Brain pericyte (primary cell): Measurements from ENCODE around the gene ZNF619.
"Not testable (repeated sequence)": the region's sequence is repeated elsewhere in the genome, so short reads cannot be mapped to it uniquely, and the experiment has no call there.

Experiments used
- DNase-seq: peaks from one replicate; pipeline ENCODE4 v3.0.0-alpha.2; 2012; ENCODE audit warnings: low read depth, low spot score

Gene ZNF619

DNA sequence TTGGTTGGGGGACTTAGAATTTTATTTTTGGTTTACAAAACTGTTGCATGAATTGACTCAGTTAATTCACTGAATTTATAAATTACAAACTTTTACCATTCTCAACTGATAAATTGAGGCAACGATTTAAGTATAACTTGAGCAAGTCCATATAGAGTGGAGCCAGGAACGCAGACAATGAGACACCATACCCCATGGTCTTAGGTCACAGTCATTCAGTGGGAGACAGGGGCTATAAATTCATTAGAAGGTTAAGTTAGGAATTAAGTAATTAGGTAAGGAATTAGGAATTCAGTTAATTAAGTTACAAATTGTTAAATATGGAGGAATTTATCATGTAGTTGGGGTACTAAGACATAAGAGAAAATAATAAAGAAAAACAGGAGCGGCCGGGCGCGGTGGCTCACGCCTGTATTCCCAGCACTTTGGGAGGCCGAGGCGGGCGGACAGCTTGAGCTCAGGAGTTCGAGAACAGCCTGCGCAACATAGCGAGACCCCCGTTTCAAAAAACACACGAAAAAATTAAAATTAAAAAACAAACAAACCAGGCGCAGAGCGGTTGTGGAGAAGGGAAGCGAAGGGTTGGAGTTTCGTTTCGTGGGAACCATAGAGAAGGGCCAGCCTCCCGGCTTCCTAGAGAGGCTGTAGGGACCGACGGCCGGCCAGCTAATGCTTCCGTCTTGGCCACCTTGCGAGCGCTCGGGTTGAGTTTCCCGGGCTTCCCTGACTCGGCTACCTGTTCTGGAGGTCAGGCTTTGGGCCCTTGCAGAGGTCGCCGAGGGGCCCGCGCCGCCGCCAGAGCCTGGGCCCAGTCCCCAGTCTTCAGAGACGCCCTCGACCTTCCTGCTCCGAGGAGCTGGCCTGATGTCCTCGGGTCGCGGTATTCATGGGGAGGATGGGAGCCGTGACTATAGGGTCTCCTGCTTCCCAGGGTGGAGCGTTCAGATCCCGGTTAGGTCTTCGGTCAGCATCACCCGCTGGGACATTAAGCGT, at the start of gene ZNF619:
Gene ZNF619 (plus strand): TSS at position 645 of the 993 bp plus-strand sequence. CDS start 858 bp downstream, outside the sequence.
- peak; percentile 10 for DNase-seq

DNA sequence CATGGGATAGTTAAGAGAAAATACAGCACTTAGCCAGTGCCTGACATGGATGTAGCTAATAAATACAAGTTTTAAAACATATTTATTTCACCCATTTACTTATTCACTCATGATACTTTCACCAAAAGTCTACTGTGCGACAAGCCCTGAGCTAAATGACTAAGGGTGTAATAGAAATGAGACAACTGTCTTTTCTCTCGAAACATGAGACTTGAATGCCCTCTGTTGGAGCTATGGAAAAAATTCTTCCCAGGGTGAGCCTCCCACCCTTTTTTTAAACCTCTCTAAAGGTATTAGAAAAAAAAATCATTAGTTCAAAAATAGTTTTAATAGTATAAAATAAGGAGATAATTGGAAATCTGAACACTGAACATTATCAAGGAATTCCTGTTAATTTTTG, 44.1 kb upstream of the ZNF619 start:
- DNase-seq, result no peak

DNA sequence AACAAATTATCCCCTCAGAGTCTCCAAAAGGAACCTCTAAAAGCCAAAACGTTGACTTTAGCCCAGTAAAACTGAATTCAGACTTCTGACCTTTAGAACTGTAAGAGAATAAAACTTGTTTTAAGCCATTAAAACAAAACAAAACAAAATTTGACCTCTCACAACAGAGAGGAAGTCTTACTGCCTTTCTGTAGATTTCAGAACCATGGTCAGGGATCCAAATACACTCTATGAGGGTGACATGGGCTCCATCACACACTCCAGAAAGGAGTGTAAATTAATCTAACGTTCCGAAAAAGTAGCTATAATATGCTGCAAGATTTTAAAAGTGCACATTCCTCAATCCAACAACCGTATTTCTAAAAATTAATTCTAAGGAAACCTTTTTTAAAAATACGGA, 39.0 kb upstream of the ZNF619 start:
- DNase-seq, result no peak

DNA sequence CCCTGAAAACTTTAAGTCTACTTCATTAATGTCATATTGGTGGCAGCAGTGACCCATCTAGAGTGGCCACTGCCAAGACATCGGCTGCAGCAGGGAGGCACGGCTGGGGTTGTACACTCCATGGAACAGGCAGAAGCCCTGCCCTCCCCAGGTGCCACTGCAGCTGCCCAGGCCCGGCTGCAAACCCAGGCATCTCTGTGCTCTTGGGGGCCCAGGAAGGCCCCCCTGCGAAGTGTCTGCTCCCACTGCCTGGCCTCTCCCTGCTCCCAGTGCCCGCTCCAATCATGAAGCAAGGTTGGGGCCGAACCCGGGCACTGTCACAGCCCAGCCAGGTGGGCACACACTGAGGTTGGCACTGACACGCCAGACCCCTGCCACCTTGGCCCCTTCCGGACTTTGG, 31.9 kb upstream of the ZNF619 start:
- DNase-seq, result no peak

DNA sequence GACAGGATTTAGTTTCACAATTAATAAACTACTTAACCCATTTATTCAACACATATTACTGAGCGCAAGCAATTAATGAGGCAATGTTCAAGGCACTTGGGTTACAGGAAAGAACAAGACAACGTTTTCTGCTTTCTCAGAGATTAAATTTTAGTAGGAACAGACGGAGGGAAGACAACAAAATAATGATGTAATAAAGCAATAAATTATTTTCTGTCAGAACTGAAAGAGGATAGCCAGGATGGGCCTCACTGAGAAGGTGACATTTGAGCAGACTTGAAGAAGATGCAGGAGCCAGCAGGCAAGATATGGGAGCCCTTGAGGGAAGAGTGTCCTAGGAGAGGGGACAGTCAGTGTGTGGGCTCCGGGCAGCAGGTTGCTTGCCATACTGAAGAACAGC, 31.0 kb upstream of the ZNF619 start:
- no peak for DNase-seq

DNA sequence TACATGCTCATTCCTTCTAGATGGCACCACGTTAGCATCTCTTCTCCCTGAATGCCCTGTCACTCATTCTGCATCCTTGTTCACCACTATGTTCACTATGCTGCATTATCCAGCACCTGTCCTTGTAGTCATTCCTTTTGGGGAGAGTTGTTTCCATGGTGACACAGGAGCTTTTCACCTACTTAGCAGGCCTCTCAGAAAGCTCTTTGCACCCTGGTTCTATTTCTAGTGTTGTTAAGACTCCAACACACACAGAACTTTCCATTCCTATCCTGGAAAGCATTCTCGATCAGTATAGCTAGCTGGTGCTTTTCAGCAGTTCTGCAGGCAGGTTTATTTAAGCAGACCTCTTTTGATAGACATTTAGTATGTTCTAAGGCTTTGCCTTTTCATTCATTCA, 26.5 kb upstream of the ZNF619 start:
- no peak for DNase-seq

DNA sequence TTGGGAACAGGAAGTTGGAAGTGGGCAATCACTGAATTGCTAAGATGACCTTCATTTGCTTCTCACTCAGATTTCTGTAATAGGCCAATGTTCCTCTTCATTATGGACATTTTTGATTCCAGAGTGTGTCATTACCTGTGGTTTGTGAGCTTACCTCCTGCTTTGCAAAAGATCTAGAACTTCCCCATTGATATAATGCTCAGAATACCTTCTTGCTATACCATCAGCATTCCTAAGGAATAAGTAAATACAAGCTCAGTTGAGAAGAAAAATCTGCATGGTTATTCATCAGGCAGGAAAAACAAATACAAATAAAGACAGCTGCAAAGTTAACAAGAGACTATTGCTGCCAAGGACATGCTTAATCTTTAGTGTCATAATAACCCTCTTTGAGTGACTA, 25.4 kb upstream of the ZNF619 start:
- DNase-seq, result no peak

DNA sequence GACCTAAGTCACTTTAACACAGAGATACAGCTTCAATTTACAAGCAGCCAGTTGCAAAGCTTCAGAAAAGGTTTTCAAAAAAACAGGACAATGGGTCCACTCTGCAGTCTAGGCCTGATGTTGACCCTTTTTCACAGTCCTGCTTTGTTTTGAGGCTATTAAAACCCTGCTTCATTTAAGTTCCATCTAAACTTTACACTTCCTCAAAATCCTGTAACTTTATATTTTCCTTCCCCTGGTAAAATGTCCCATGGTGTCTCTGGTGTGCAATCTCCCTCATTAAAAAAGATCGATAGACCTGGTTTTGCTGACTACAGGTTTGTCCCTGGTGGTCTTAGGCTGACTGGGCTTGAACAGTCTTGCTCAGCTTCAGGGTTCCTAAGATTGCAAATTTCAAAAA, 24.9 kb upstream of the ZNF619 start:
- DNase-seq, result no peak

DNA sequence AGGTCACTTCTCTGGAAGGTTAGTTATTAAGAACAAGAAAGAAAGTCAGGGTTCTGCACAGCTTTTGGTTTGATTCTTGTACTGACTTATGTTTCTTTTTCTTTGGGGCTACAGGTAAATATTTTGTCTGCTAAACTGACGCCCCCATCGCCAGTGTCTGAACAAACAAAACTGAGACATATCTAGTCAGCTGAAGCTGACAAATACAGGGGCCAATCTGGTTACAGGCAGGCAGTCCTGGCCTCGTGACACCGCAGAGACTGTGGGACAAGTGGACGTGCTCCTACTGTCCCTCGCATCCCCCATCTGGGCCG, 24.4 kb upstream of the ZNF619 start:
- no peak for DNase-seq

DNA sequence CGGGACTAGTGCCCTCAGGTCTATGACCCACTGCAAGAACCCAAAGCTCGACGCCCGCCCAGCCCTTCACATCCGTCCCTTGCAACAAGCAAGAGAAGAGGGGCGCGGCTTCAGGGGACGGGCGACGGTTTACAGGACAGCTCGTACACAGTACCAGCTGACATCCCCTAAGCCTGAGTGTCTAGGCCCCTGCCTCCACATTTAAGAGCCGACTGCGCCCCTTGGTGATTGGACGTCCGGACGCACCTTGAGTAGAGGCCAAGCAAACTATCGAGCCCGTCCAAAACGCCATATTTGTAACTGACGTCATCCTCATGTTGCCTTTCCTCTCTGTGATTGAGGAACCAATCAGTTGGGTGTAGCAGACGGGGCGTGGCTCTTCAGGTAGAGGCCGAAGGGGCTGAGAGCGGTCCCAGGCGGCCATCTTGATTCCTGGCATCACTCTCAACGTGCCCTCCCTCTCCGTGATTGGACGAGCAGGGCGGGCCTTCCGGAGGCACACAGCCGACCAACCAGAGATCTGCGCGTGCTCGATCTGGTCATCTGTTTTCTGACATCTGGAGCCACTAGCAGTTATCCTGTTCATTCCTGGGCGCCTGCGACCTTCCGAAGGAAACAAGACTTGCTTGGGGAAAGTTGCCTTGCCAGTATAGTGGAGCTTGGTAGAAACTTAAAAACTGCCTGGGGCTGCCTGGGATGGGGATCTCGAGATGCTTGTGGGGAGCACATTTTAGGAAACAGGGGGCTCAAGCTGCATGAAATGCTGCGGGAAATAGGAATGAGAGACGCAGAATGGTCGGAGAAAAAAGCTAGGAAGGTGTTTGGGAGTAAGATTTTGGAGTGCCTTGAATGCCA, 23.8 kb upstream of the ZNF619 start:
- DNase-seq, result peak; percentile 95

DNA sequence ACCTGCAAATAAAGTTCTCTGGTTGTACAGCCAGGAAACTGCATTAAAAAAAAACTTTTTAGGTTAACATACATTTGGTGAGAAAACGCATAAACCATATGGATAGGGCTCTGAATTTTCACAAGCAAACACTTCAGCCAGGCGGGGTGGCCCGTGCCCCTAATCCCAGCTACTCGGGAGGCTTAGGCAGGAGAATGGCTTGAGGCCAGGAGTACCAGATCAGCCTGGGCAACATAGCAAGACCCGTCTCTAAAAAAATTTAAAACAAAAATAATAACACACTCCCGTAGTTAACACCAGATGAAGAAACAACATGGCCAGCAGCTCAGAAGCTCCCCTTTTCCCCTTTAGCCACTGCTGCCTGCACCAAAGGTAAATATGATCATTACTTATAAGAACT, 23.0 kb upstream of the ZNF619 start:
- DNase-seq, result no peak

DNA sequence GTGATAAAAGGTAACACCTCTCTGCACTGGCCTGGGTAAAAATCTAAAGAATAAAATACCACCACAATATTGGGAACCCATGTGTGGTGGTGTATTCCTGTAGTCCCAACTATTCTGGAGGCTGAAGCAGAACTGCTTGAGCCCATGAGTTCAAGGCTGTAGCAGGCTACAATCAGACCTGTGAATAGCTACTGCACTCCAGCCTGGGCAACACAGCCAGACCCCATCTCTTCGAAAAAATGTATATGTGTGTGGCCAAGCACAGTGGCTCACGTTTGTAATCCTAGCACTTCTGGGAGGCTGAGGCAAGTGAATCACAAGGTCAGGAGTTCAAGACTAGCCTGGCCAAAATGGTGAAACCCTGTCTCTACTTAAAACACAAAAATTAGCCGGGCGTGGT, 21.6 kb upstream of the ZNF619 start:
- DNase-seq, result no peak

DNA sequence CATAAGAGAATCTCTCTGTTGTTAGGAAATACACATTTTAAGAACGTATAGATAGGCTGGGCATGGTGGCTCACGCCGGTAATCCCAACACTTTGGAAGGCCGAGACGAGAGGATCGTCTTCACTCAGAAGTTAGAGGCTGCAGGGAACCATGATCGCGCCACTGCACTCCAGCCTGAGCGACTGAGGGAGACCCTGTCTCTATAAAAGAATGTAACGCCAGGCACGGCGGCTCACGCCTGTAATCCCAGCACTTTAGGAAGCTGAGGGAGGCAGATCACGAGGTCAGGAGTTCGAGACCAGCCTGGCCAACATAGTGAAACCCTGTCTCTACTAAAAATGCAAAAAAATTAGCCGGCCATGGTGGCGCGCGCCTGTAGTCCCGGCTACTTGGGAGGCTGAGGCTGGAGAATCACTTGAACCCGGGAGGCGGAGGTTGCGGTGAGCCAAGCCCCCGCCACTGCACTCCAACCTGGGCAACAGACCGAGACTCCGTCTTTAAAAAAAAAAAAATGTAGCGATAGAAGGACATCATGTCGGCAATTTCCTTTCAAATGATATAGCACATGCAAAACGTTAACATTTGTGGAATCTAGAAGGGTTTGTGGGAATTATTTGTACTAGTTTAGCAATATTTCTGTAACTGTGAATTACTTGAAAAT, 20.5 kb upstream of the ZNF619 start:
- no peak for DNase-seq

DNA sequence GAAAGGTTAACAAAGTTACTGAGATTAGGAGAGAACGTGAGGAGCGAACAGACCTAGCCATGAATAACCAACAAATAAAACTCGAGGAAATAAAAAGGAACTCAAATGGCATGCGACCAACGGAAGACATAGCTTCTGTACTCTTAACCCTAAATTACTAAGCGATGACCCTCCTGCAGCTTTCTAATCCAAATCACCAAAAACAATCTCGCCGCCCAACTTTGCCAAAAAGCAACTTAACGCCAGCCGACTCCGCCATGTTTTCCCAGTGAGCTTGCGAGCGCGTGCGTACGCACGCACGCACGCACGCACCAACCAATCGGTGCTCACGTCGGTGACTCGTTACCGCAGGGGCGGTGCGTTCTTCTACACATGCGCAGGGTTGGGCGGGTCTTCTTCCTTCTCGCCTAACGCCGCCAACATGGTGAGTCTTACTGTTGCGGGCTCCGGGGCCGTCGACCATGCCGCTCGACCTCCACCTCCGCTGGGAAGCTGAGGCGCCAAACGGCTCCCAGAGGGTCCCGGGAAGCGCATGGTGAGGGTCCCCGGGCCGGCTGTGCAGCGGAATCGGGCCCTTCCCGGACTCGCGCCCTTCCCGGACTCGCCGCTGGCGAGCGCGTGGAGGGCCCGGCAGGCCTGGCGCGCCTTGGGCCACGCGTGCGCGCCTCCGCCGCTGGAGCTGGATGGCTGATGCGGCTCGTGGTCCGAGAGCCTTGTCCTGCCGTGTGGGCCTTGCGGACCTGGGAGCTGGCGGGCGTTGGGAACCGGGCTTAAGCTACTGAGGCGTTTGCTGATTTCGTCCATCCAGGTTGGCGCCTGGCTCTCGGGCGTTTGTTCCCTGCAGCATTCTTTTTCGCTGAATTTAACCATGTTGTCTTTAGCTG, 19.7 kb upstream of the ZNF619 start, which contains the start of gene RPL14:
Gene RPL14 (plus strand): TSS at position 400 of the 884 bp plus-strand sequence. CDS start 133 bp downstream, at position 533.
- DNase-seq, result peak; percentile 90

DNA sequence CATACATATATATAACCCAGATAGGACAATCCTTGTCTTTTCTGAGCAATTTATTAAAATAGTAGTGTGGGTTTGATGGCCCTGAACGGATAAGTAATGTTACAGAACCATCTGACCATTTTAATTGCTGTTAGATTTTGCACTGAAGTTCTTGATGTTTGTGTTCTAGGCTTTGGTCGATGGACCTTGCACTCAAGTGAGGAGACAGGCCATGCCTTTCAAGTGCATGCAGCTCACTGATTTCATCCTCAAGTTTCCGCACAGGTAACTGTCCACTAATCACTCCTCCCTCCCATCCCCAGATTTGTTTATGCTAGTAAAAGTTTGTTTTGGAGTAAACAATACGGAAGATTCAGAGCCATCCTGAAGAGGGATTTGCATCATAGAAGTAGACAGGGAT, 18.4 kb upstream of the ZNF619 start:
- DNase-seq, result no peak

DNA sequence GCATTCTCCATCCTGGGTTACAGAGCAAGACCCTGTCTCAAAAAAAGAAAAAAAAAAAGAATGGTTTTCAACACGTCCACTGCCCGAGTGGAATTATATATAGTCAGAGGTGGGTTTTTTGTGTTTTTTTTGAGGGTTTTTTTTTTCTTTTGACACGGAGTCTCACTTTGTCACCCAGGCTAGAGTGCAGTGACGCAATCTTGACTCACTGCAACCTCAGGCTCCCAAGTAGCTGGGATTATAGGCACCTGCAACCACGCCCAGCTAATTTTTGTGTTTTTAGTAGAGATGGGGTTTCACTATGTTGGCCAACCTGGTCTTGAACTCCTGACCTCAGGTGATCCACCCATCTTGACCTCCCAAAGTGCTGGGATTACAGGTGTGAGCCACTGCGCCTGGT, 16.4 kb upstream of the ZNF619 start:
- not testable (repeated sequence) for DNase-seq

DNA sequence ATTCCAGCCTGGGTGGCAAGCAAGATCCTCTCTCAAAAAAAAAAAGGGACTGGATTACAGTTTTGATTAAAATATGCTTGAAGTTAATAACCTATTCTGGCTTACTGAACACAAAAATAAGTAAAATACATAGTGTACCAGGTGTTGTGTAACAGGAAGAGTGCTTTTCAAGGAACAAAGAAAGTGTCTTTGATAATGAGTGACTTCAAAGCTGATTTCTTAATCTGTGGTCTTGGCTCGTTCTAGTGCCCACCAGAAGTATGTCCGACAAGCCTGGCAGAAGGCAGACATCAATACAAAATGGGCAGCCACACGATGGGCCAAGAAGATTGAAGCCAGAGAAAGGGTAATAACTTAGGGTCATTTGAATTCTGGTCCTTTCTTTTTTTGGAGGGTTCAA, 15.8 kb upstream of the ZNF619 start:
- DNase-seq, result no peak

DNA sequence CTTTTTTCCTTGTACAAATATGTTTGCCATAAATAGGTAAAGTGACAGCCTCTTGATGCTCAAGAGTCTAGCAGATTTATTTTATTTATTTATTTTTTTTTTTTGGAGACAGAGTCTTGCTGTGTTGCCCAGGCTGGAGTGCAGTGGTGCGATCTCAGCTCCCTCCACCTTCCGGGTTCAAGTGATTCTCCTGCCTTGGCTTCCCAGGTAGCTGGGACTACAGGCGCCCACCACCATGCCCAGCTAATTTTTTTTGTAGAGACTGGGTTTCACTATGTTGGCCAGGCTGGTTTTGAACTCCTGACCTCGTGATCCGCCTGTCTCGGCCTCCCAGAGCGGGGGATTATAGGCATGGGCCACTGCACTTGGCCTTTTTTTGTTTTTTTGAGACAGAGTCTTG, 14.1 kb upstream of the ZNF619 start:
- DNase-seq, result not testable (repeated sequence)

DNA sequence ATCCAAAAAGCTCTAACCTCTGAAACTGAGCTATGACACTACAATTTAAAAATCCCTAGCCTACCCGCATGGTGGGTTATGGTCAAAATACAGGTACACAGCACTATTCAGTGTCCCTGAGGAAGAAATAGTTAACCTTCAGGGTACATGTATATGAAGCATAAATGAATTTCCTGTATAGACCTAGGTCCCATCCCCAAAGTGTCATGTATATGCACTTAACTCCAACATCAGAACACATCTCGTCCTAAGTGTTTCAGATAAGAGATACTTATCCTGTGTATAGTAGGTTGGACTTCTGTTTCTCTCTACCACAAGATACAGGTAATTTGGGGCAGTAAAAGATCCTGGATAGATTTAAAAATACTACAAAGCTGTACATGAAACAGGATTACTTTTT, 13.3 kb upstream of the ZNF619 start:
- no peak for DNase-seq

DNA sequence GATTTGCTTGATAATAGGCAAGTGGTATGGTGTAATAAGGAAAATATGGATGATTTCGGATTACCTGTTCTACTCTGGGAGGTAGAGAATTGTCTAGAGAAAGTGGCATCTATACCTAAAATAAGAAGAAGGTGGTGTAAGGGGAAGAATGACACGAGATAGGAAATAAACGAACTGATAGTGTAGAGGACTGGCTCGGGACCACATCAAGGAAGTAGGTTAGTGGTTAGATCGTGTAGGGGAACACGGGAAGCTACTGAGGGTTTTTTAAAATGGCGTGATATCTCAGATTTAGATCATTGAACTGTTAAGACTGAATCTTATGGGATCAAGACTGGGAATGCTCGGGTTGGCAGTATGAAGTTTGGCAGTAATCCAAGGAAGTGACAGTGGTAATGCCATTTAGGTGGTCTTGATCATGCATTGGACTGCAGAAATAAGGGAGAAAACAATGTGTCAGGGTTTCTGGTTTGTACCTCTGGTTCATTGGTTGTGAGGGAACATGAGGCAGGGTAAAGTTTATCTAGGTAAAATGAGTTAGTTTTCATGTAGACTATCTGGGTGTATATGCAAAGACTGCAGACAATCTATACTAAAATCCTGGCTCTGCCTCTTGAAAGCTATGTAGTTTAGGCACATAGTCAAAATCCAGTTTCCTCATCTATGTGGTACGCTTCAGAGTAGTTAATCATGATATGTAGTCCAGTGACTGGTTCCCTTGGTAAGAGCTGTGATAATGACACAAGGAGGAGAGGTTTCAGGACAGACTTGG, 12.4 kb upstream of the ZNF619 start:
- no peak for DNase-seq
